Mesothelial cell of epicardium (in vitro differentiated cells): ENCODE results near the gene ERMN. TPM values are rescaled to one million over a fixed set of nuclear protein-coding genes. Genes with fewer than 3 reads are reported as not detected.
"Not testable (repeated sequence)": the region's sequence is repeated elsewhere in the genome, so short reads cannot be mapped to it uniquely, and the experiment has no call there.

Source experiments
- DNase-seq, 2 experiments: peaks; one replicate each; pipeline ENCODE4 v3.0.0; 2021; ENCODE audit warnings: low spot score in 2 of 2; ENCODE audit not compliant: unreplicated experiment in 2 of 2
- H3K27ac Mint-ChIP-seq: 2 replicates; pipeline ENCODE4 v1.8.0; 2021; ENCODE audit warnings: mixed read lengths
- H3K27me3 Mint-ChIP-seq: 2 replicates; pipeline ENCODE4 v1.8.0; 2021; ENCODE audit warnings: low read depth, mixed read lengths
- H3K36me3 Mint-ChIP-seq: 2 replicates; pipeline ENCODE4 v1.8.0; 2021; ENCODE audit warnings: mixed read lengths
- H3K4me1 Mint-ChIP-seq: 2 replicates; pipeline ENCODE4 v1.8.0; 2021; ENCODE audit warnings: mixed read lengths
- H3K4me3 Mint-ChIP-seq: 2 replicates; pipeline ENCODE4 v1.8.0; 2021; ENCODE audit warnings: mild to moderate bottlenecking, moderate library complexity, mixed read lengths
- H3K9me3 Mint-ChIP-seq: 2 replicates; pipeline ENCODE4 v1.8.0; 2021; ENCODE audit warnings: mixed read lengths
- total RNA-seq: library from RNA; stranded (reverse); gene quantifications from 3 replicates; pipeline ENCODE4 v1.2.1, GENCODE V29; 2021
- TF ChIP-seq, protein P1 (sequence below): fragments of 200-600 bp; sonication (generic); IDR thresholded peaks from one replicate; pipeline ENCODE4 v1.5.0; 2021; ENCODE audit warnings: antibody characterized with exemption; ENCODE audit not compliant: unreplicated experiment

ERMN gene
- total RNA-seq, 1 donor from 2014 or later = not detected

GRCh38 chr2:157290525-157290924 is 35.1 kb downstream of the ERMN start:
- no peak for DNase-seq
- TF ChIP-seq, protein P1, sequence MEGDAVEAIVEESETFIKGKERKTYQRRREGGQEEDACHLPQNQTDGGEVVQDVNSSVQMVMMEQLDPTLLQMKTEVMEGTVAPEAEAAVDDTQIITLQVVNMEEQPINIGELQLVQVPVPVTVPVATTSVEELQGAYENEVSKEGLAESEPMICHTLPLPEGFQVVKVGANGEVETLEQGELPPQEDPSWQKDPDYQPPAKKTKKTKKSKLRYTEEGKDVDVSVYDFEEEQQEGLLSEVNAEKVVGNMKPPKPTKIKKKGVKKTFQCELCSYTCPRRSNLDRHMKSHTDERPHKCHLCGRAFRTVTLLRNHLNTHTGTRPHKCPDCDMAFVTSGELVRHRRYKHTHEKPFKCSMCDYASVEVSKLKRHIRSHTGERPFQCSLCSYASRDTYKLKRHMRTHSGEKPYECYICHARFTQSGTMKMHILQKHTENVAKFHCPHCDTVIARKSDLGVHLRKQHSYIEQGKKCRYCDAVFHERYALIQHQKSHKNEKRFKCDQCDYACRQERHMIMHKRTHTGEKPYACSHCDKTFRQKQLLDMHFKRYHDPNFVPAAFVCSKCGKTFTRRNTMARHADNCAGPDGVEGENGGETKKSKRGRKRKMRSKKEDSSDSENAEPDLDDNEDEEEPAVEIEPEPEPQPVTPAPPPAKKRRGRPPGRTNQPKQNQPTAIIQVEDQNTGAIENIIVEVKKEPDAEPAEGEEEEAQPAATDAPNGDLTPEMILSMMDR = no peak
- Mint-ChIP-seq H3K4me1 (peaks cover 2% of the 10 kb centered on the region), H3K27me3 (no peaks in the 10 kb centered on the region), H3K27ac (no peak overlapping the region), H3K36me3 (no peaks in the 10 kb centered on the region), H3K9me3 (no peaks in the 10 kb centered on the region), H3K4me3 (no peak overlapping the region)

- no peak overlapping the region for H3K27ac Mint-ChIP-seq
- H3K9me3 Mint-ChIP-seq = no peaks in the 10 kb centered on the region
- TF ChIP-seq, protein P1 = no peak
- no peaks in the 10 kb centered on the region for H3K27me3 Mint-ChIP-seq
- DNase-seq = no peak
- H3K4me1 Mint-ChIP-seq = peaks cover 2% of the 10 kb centered on the region
- no peaks in the 10 kb centered on the region for H3K36me3 Mint-ChIP-seq
- no peak overlapping the region for H3K4me3 Mint-ChIP-seq
Observed at GRCh38 chr2:157287160-157287559, 38.5 kb downstream of the ERMN start.

DNA sequence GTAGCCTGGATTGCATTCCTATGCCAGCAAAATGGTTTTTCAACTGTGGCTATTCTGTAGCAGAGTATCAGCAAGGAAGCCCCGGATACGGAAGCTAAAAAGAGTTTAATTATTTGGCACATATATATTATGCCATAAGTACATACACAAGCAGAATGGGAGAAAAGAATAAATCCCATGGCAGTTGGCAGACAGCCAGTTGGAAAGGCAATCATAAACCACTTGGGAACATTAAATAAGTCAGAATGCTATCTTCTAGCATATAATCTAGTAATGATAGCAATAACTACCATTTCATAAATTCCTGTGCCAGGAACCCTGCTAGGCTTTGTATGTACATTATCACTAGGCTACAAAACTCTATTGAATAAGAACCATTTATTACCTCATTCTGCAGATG is 42.2 kb downstream of the ERMN start:
- DNase-seq = no peak
- Mint-ChIP-seq H3K4me1 (no peaks in the 10 kb centered on the region), H3K27ac (no peak overlapping the region), H3K9me3 (peaks cover 7% of the 10 kb centered on the region), H3K27me3 (peaks cover under 1% of the 10 kb centered on the region), H3K4me3 (no peak overlapping the region), H3K36me3 (no peaks in the 10 kb centered on the region)
- TF ChIP-seq, protein P1 = no peak

DNA sequence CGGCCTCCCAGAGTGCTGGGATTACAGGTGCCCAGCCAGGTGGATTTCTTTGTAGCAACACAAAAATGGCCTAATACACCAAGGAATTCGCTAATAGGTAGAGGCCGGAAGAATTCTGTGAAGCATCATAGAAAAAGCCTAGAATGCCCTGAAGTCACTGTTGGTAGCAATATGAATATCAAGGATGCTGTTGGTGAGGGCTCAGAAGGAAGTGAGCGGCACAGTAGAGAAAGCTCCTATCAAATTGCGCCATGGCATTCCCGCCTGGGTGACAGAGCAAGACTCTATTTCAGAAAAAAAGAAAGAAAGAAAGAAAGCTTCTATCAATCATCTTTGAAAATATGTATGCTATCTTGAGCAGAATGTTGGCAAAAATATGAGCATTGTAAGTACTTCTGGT is 44.3 kb downstream of the ERMN start:
- Mint-ChIP-seq H3K27ac (no peak overlapping the region), H3K9me3 (peaks cover 10% of the 10 kb centered on the region), H3K36me3 (no peaks in the 10 kb centered on the region), H3K27me3 (peaks cover 9% of the 10 kb centered on the region), H3K4me3 (no peak overlapping the region), H3K4me1 (no peaks in the 10 kb centered on the region)
- TF ChIP-seq, protein P1 = no peak
- DNase-seq = no peak

DNA sequence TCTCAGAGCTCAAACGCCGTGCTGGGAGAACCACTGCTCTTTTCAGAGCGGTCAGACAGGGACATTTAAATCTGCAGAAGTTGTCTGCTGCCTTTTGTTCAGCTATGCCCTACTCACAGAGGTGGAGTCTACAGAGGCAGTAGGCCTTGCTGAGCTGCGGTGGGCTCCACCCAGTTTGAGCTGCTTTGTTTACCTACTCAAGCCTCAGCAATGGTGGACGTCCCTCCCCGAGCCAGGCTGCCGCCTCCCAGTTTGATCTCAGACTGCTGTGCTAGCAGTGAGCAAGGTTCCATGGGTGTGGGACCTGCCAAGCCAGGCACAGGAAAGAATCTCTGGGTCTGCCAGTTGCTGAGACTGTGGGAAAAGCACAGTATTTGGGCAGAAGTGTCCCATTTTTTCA is 46.3 kb downstream of the ERMN start:
- H3K27me3 Mint-ChIP-seq, H3K27ac Mint-ChIP-seq, DNase-seq, H3K36me3 Mint-ChIP-seq, H3K4me1 Mint-ChIP-seq, H3K4me3 Mint-ChIP-seq: not testable (repeated sequence)
- H3K9me3 Mint-ChIP-seq = peaks cover 15% of the 10 kb centered on the region

GRCh38 chr2:157271590-157272203 is 53.9 kb downstream of the ERMN start:
- Mint-ChIP-seq H3K27me3 (peaks cover 3% of the 10 kb centered on the region), H3K4me3 (no peak overlapping the region), H3K9me3 (peaks cover 5% of the 10 kb centered on the region), H3K4me1 (no peaks in the 10 kb centered on the region), H3K36me3 (no peaks in the 10 kb centered on the region), H3K27ac (no peak overlapping the region)
- TF ChIP-seq, protein P1 = no peak
- no peak for DNase-seq
